Measurements from ENCODE around the gene VARS1.
"Not testable (repeated sequence)": the region's sequence is repeated elsewhere in the genome, so short reads cannot be mapped to it uniquely, and the experiment has no call there.

VARS1 gene

DNA sequence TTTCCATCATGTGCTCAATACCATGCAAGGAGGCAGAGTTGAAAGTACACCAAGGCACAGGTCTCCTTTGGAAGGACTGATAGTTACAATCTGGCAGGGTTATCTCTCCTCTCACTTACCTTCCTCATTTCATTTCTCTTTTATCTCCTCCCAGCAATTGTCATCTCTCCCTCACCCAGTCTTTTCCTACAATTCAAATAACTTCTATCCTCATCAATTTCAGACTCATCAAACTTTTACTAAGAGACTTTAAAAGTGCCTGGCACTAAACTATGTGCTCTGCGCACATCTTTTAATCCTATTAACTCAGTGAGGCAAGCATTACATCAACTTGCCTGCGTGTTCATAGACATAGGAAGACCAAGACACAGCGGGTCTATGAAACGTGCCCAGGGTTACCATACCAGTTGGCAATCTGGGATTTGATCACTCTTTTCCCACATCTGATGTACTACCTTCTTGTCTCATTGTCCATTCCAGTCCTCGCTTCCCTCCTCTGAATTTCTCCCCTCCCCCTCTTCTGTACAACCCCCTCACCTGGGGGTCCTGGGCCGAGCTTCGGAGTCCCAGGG lies 1.2 kb downstream of the VARS1 start:
- CTCF ChIA-PET: interaction anchor here (0.7 to 5.3 kb wide), 9 partner anchors 8 to 113 kb away, joined by 3 to 57 read pairs (median 4); partner anchors contain the start of genes LSM2 and LY6G5C
- TF ChIP-seq, protein P1, sequence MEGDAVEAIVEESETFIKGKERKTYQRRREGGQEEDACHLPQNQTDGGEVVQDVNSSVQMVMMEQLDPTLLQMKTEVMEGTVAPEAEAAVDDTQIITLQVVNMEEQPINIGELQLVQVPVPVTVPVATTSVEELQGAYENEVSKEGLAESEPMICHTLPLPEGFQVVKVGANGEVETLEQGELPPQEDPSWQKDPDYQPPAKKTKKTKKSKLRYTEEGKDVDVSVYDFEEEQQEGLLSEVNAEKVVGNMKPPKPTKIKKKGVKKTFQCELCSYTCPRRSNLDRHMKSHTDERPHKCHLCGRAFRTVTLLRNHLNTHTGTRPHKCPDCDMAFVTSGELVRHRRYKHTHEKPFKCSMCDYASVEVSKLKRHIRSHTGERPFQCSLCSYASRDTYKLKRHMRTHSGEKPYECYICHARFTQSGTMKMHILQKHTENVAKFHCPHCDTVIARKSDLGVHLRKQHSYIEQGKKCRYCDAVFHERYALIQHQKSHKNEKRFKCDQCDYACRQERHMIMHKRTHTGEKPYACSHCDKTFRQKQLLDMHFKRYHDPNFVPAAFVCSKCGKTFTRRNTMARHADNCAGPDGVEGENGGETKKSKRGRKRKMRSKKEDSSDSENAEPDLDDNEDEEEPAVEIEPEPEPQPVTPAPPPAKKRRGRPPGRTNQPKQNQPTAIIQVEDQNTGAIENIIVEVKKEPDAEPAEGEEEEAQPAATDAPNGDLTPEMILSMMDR (IDR thresholded peaks at IDR 0.05; ENCODE audit: insufficient read depth, low read length, missing control alignments): no peak
- peak overlapping the region; percentile 68 for H3K4me3 ChIP-seq (ENCODE audit: low read depth, low read length)
- DNase-seq (ENCODE audit: low read depth, low spot score): no peak
- POLR2A ChIA-PET: interaction anchor here (0.8 to 2.4 kb wide), 6 partner anchors 12 to 91 kb away, joined by 3 to 17 read pairs (median 3); partner anchors contain the start of genes ABHD16A, HSPA1B, LSM2 and NEU1

DNA sequence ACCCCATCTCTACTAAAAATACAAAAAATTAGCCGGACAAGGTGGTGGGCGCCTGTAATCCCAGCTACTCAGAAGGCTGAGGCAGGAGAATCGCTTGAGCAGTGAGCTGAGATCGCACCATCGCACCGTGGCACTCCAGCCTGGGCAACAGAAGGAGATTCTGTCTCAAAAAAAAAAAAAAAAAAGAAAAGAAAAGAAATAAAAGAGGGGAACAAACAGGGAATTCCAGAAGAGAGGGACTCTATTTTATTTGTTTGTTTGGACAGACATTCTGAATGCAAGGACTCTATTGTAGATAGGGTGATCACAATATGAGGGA lies 1.7 kb downstream of the VARS1 start:
- POLR2A ChIA-PET: interaction anchor here (1.6 kb wide), 2 partner anchors 13 to 20 kb away, joined by 3 read pairs; partner anchors contain the start of gene LSM2
- DNase-seq (ENCODE audit: low read depth, low spot score): not testable (repeated sequence)
- H3K4me3 ChIP-seq (ENCODE audit: low read depth, low read length): peak overlapping the region; percentile 68; the same call in 1 of the 2 replicates
- CTCF ChIA-PET: interaction anchor here (3.1 to 5.3 kb wide), 2 partner anchors 12 to 24 kb away, joined by 16 to 57 read pairs; partner anchors contain the start of gene LSM2

DNA sequence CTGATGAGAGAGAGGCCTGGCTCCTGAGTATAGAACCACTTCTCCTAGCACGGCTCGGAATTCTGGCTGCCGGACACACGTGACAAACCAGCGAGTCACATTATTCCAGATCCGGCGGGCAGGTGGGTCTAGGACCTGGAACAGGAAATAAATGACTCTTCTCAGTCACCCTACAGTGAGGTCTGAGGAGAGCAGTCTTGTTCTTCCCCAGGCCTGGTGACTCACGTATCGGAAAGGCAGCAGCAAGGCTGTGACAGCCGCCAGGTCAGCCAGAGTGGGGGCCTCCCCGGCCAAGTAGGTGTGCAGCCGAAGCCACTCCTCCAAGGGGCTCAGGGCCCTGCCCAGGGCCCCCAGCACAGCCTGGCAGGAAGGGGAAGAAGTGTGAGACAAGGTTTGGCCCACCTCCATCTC lies 2.8 kb downstream of the VARS1 start:
- no peak for DNase-seq (ENCODE audit: low read depth, low spot score)
- POLR2A ChIA-PET: no interaction called here
- no peak overlapping the region for H3K4me3 ChIP-seq (ENCODE audit: low read depth, low read length)
- CTCF ChIA-PET: interaction anchor here (0.7 to 5.3 kb wide), 4 partner anchors 9 to 13 kb away, joined by 3 to 57 read pairs (median 30); partner anchors contain the start of gene LSM2
- TF ChIP-seq, protein P1 (IDR thresholded peaks at IDR 0.05; ENCODE audit: insufficient read depth, low read length, missing control alignments): no peak

DNA sequence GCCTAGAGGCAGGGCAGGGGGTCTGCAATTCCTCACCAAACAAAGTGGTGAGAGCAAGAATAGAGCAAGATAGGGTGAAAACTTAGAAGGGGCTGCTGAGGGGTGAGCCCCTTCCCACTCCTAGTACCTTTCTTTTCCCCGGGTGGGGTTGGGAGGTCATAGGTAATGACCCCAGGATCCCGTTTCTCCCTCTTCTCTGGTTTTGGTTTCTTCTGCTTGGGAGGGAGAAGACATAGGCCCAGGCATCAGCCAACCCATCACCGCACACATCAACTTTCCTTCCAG lies 3.5 kb downstream of the VARS1 start:
- ChIA-PET POLR2A (no interaction called here), CTCF (interaction anchor here (0.7 to 4.6 kb wide), 12 partner anchors 8 to 53 kb away, joined by 3 to 38 read pairs (median 6); partner anchors contain the start of genes LSM2, MSH5, SAPCD1 and VWA7)
- DNase-seq (ENCODE audit: low read depth, low spot score): no peak
- TF ChIP-seq, protein P1 (IDR thresholded peaks at IDR 0.05; ENCODE audit: insufficient read depth, low read length, missing control alignments): no peak
- H3K4me3 ChIP-seq (ENCODE audit: low read depth, low read length): no peak overlapping the region

DNA sequence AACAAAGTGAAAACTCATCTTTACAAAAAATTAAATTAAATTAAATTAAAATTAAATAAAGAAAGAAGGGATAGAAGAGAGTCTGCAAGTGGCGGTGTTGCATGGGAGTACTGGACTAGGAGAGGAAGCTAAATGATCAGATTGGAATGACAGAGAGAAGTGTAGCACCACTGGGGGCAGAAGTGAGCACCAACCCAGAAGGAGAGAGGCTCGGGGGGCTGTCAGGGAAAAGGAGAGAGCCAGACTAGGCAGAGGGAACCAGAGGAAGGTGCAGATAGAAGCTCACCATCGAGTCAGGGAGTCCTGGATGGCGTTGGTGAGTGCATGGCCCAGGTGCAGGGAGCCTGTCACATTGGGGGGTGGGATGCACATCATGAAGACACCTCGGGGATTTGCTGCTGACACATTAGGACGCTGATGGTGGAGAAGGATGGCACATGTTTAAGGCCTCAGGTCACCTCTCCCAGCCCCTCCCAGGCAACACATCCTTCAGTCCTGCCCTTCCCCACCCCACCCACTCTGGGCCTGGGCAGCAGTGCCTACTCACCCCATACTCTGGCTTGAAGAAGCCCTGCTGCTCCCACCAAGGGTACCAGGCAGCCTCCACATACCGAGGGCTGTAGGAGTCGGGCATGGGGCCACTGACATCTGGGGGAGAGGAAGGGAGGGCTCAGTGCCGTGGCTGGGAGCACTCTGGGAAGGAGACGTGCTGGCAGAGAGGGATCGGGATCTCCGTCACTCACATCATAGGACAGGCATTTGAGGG lies 4.0 kb downstream of the VARS1 start:
- TF ChIP-seq, protein P1 (IDR thresholded peaks at IDR 0.05; ENCODE audit: insufficient read depth, low read length, missing control alignments): peak; percentile 73
- H3K4me3 ChIP-seq (ENCODE audit: low read depth, low read length): no peak overlapping the region
- POLR2A ChIA-PET: interaction anchor here (1.2 kb wide), 1 partner anchor 36 kb away, joined by 3 read pairs; the partner anchor contains the start of gene HSPA1B
- CTCF ChIA-PET: interaction anchor here (0.6 to 4.6 kb wide), 25 partner anchors 9 to 125 kb away, joined by 3 to 38 read pairs (median 4); partner anchors contain the start of genes CLIC1, LSM2, MPIG6B and MSH5
- DNase-seq (ENCODE audit: low read depth, low spot score): no peak

DNA sequence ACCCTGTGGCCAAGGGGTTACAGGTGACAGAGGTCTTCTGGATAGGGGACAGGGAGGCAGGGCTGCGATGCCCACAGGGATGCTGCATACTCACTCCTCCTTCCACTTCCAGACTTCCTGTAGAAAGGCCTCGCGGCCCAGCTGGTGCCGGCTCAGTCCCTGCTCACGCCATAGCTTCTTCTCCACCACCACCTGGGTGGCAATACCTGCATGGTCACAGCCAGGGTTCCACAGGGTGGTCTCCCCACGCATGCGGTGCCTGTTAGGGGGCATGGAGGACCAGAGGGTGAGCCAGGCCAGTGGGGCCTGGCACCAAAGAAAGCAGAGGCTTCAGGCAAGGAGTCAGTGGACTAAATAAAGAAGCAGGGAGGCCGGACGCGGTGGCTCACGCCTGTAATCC lies 10.1 kb downstream of the VARS1 start:
- DNase-seq (ENCODE audit: low read depth, low spot score): no peak
- TF ChIP-seq, protein P1 (IDR thresholded peaks at IDR 0.05; ENCODE audit: insufficient read depth, low read length, missing control alignments): no peak
- POLR2A ChIA-PET: interaction anchor here (0.6 kb wide), 1 partner anchor 45 kb away, joined by 3 read pairs; no protein-coding TSS in a partner anchor
- CTCF ChIA-PET: interaction anchor here (1.1 to 4.0 kb wide), 4 partner anchors 10 to 15 kb away, joined by 5 to 21 read pairs (median 10); partner anchors contain the start of gene VARS1
- H3K4me3 ChIP-seq (ENCODE audit: low read depth, low read length): no peak overlapping the region
